NCI-H2196 treated with DMSO at 0.1 percent for 48 hours (cell line): Measurements from ENCODE around the gene MAGEA2B.
"Not testable (repeated sequence)": the region's sequence is repeated elsewhere in the genome, so short reads cannot be mapped to it uniquely, and the experiment has no call there.

Source experiments
- DNase-seq: peaks from one replicate; lab custom pipeline; 2025; ENCODE audit not compliant: unreplicated experiment; lab: John Stamatoyannopoulos, UW

The MAGEA2B gene

DNA sequence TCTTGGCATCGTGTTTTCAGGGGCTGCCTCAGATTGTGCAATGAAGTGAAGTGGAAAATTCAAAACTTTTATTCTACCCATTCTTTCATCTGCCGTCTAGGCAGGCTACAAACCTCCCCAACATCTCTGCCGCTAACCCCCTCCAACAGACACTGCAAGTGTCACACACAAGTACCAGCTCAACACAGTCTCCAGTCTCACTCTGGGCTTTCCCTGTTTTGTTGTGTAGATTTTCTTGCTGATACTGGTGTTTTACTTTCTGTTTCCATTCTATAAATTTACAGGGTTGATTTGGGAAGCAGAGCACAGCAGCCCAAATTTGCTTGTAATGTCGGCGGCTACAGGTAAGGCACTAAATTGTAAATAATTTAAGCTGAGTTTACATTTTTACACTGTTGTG lies 40.4 kb downstream of the MAGEA2B start:
- DNase-seq: not testable (repeated sequence)

DNA sequence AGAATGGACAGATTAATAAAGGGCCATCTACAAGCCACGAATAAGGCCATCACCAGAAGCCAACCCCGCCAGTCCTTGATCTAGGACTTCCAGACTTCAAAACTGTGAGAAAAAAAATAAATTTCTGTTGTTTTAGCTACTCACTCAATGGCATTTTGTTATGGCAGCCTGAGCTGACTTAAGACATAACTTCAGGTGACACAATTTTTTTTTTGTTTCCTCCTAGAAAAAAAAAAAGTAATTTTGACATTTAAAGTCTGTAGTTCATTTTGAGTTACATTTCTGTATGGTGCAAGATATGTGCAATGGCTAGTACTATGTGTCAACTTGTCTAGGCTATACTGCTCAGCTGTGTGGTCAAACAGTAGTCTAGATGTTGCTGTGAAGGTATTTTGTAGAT lies 44.5 kb downstream of the MAGEA2B start, which contains the start of gene CSAG3:
CSAG3 (plus strand) TSS at position 301 of the 400 bp plus-strand sequence.
- not testable (repeated sequence) for DNase-seq

DNA sequence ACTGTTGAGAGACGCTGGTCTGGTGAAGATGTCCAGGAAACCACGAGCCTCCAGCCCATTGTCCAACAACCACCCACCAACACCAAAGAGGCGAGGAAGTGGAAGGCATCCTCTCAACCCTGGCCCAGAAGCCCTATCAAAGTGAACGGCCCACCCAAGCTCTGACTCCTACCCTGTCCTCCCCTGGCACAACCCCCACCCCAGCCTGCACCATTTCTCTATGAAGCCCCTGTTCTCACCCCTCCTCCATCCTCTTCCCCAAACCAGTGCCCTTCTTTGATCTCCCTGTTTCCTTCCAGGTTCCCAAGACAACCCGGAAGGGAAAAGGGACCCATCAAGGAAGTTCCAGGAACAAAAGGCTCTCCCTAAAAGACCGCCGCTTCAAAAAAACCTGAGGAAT lies 45.1 kb downstream of the MAGEA2B start:
- not testable (repeated sequence) for DNase-seq

DNA sequence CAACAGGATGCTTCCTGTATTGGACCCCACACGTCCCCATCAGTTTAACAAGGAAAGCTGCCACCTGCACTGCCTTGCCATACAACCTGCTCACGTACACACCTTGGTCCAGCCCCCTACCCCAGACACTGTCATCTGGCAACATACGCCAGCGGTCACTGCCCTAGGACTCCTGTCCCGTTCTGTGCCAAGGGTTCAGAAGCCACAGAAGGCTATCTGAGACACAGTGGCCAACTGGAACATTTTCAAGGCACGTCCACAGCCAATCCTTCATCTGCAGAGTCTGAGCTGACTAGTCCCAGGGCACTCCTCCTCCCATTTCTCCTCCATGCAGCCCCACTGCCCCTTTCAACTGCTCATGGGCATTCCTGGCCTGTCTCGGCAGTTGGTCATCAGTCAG lies 47.2 kb downstream of the MAGEA2B start:
- not testable (repeated sequence) for DNase-seq

DNA sequence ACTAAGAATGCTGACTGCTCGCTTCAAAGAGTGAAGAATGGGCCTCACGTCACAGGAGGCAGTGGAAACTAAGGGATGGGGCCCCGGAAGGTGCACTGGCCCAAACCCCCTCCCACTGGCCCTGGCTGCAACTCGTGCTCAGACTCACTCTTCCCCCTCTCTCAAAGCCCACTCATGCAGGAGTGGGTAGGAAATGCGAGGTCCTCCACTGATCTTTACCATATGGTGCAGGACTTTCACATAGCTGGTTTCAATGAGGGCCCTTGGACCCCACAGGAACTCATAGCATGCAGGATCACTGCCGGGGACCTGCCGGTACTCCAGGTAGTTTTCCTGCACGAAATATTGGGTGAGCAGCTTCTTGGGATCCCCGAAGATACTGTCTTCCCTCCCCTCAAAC lies 52.1 kb downstream of the MAGEA2B start:
- DNase-seq: not testable (repeated sequence)
